ENCODE data around the gene NEDD8. TPM values are rescaled to one million over a fixed set of nuclear protein-coding genes. Genes with fewer than 3 reads are reported as not detected.

The NEDD8 gene
- 249 and 288 TPM in 2 replicates for total RNA-seq

DNA sequence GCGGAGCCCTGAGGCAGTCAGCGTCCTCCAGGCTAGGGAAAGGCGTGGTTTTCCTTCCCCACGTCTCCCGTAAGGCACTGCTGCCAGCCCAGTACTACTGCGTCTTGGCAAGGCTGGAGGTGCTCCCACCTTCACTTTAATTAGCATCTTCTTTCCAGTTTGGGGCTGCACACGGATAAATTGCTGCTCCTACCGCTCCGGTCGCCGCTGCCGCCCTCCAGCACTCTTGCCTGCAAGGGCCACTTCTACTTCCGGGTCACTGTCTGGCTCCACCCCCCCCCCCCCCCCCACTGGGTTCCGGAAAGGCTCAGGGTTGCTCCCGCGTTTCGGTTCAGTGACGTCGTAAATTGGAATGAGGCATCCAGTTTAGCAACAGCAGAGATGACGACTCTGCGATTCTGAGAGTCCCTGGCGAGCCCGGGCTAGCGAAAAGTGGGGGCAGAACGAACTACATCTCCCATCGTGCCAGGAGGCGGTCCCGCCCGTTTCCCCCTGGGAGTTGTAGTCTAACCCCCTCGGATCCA, at the start of gene NEDD8:
Gene NEDD8, minus strand, starts transcription at position 247 of the 524 bp plus-strand sequence. Its CDS starts 100 bp downstream, at position 147.

GRCh38 chr14:24271134-24271833, 39.1 kb upstream of the NEDD8 start, which contains the start of gene RABGGTA:
Gene RABGGTA, minus strand, starts transcription at chr14:24271597. Its CDS starts 482 bp downstream, at chr14:24271115.

DNA sequence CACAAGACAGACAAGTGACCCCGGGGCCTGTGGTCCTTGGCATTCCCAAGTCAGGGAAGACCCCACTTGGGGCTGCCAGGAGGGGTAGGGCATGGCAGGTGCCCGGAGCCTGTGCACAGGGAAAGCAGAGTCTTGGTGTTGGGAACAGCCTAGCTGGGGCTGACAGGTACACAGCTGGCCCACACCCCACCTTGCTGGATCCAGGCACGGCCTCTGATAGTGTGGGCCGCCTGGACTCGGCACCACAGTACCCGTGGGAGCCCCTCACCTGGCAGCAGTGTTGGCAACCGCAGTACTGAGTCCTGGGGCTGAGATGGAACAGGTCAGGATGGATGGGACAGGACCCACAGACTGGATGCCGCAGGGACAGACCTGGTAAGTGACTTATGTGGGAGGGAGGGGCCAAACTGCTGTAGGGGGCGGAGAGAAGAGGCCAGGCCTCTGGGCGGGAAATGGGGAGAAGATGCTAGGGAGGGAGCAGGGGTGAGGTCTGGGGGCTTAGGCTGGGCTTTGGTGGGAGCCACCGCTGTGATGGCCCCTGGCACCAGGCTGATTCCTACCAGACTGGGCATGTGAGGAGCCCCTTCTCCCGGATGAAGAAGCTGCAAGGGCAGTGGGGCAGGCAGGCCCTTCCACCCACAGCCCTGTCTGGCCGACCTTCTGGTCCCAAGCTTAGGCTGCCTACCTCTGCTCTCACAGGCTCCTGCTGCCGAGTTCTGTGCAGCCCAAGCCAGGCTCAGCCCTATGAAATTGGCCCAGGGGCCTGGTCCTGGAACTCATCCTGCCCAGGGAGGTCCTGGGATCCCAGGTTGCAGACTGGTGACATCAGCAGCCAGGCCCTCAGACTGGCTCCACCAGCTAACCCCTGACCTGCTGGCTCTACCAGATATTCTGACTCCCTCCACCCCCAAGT, 30.9 kb upstream of the NEDD8 start, which contains the start of gene TGM1:
Gene TGM1, minus strand, starts transcription at position 357 of the 913 bp plus-strand sequence. CDS start 825 bp downstream, outside the sequence.

DNA sequence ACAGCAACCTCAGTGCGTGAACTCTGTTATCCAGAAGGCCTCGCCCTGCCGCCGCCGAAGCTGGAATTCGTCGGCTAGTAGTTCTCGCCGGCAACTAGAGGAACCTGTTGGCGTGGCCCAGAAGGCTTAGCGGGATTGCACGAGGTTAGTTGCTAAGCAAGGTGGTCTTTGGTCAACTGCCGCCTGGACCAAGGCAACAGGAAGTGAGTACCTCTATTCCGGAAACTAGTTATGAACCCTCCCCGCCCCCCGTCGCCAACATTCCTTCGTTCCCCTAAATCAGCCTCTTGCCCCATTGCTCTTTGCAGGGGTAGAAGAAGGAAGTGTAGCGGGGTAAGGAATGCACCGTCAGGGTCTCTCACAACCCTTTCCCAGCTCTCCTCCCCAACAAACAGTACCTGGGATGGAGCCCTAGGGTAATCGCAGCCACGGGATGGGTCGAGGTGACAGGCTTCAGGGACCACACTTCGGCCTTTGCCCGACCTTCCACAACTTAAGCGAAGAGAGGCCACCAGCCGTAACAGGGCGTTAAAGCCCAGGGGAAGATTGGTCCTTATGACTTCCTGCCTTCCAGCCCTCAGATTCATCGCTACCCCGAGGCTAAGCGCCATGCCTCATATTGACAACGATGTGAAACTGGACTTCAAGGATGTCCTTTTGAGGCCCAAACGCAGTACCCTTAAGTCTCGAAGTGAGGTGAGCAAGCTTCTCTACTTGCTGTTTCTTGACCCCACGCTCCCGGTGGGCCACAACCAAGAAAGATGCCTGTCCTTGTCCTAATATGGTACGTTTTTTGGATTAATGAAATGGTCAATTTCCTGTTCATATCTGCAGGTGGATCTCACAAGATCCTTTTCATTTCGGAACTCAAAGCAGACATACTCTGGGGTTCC, 724 bp upstream of the NEDD8 start, which contains the start of gene GMPR2:
Gene GMPR2, plus strand, starts transcription at position 285 of the 893 bp plus-strand sequence. Its CDS starts 325 bp downstream, at position 610.

GRCh38 chr14:24215495-24216344, 16.4 kb downstream of the NEDD8 start, which contains the start of gene MDP1:
Gene MDP1, minus strand, starts transcription at chr14:24216066. Its CDS starts 111 bp downstream, at chr14:24215955.

GRCh38 chr14:24212924-24213865, 19.0 kb downstream of the NEDD8 start, which contains the start of gene CHMP4A:
Gene CHMP4A, minus strand, starts transcription at chr14:24213488. Its CDS starts 49 bp downstream, at chr14:24213439.

GRCh38 chr14:24195186-24196070, 36.7 kb downstream of the NEDD8 start, which contains the start of gene TM9SF1:
Gene TM9SF1, minus strand, starts transcription at chr14:24195441. Its CDS starts 422 bp downstream, at chr14:24195019.

GRCh38 chr14:24188251-24189058, 43.7 kb downstream of the NEDD8 start, which contains the start of gene IPO4:
Gene IPO4, minus strand, starts transcription at chr14:24188816. Its CDS starts 29 bp downstream, at chr14:24188787.

GRCh38 chr14:24171422-24172260, 60.5 kb downstream of the NEDD8 start, which contains the start of gene REC8:
Gene REC8, plus strand, starts transcription at chr14:24172080. Its CDS starts 473 bp downstream, at chr14:24172553.

Other genes with a start within 250 kb of the NEDD8 start
- 15.7 and 18.7 TPM in 2 replicates for gene DHRS4L2, start 243.4 kb downstream of the NEDD8 start, total RNA-seq
- 0.08 TPM in 1 of 2 replicates, not detected in the other for gene CARMIL3, start 180.4 kb downstream of the NEDD8 start, total RNA-seq
- not detected in 2 replicates for gene CPNE6, start 160.8 kb downstream of the NEDD8 start, total RNA-seq
- gene PCK2, start 138.1 kb downstream of the NEDD8 start, total RNA-seq, result 40.7 and 91.5 TPM in 2 replicates
- gene DCAF11, start 117.6 kb downstream of the NEDD8 start, total RNA-seq, result 46.7 and 48.0 TPM in 2 replicates
- 1.2 and 2.2 TPM in 2 replicates for gene NRL, start 117.4 kb downstream of the NEDD8 start, total RNA-seq
- not detected in 2 replicates for gene FITM1, start 101.7 kb downstream of the NEDD8 start, total RNA-seq
- gene PSME1, start 96.2 kb downstream of the NEDD8 start, total RNA-seq, result 167 and 202 TPM in 2 replicates
- gene EMC9, start 90.8 kb downstream of the NEDD8 start, total RNA-seq, result 22.3 and 37.2 TPM in 2 replicates
- gene PSME2, start 85.8 kb downstream of the NEDD8 start, total RNA-seq, result 109 and 116 TPM in 2 replicates
- 24.4 and 30.7 TPM in 2 replicates for gene RNF31, start 84.9 kb downstream of the NEDD8 start, total RNA-seq
- 22.3 and 67.3 TPM in 2 replicates for gene IRF9, start 71.1 kb downstream of the NEDD8 start, total RNA-seq
- 6.1 and 6.7 TPM in 2 replicates for gene REC8, start 60.3 kb downstream of the NEDD8 start, total RNA-seq
- 42.4 and 82.5 TPM in 2 replicates for gene IPO4, start 43.6 kb downstream of the NEDD8 start, total RNA-seq
- gene TM9SF1, start 36.9 kb downstream of the NEDD8 start, total RNA-seq, result 45.7 and 48.7 TPM in 2 replicates
- gene TSSK4, start 26.7 kb downstream of the NEDD8 start, total RNA-seq, result 0.87 TPM in 1 of 2 replicates, not detected in the other
- gene CHMP4A, start 18.9 kb downstream of the NEDD8 start, total RNA-seq, result 50.4 and 54.0 TPM in 2 replicates
- 11.4 and 18.3 TPM in 2 replicates for gene MDP1, start 16.3 kb downstream of the NEDD8 start, total RNA-seq
- 72.9 and 86.9 TPM in 2 replicates for gene GMPR2, start 562 bp upstream of the NEDD8 start, total RNA-seq
- gene TINF2, start 10.3 kb upstream of the NEDD8 start, total RNA-seq, result 63.4 and 72.7 TPM in 2 replicates
- gene TGM1, start 30.8 kb upstream of the NEDD8 start, total RNA-seq, result 10.5 and 19.3 TPM in 2 replicates
- gene RABGGTA, start 39.2 kb upstream of the NEDD8 start, total RNA-seq, result 51.2 and 83.1 TPM in 2 replicates
- 39.3 and 76.7 TPM in 2 replicates for gene DHRS1, start 67.4 kb upstream of the NEDD8 start, total RNA-seq
- gene NOP9, start 67.5 kb upstream of the NEDD8 start, total RNA-seq, result 13.9 and 18.4 TPM in 2 replicates
- gene CIDEB, start 75.6 kb upstream of the NEDD8 start, total RNA-seq, result 3.2 and 4.1 TPM in 2 replicates
- gene LTB4R2, start 77.8 kb upstream of the NEDD8 start, total RNA-seq, result 37.0 and 42.9 TPM in 2 replicates
- 14.0 and 20.1 TPM in 2 replicates for gene LTB4R, start 79.1 kb upstream of the NEDD8 start, total RNA-seq
- gene ADCY4, start 102.7 kb upstream of the NEDD8 start, total RNA-seq, result 0.23 and 0.34 TPM in 2 replicates
- gene RIPK3, start 107.6 kb upstream of the NEDD8 start, total RNA-seq, result 5.4 and 8.0 TPM in 2 replicates
- gene NFATC4, start 135.8 kb upstream of the NEDD8 start, total RNA-seq, result 2.9 and 7.1 TPM in 2 replicates
- gene NYNRIN, start 166.6 kb upstream of the NEDD8 start, total RNA-seq, result 2.7 and 3.8 TPM in 2 replicates
- 0.11 and 0.31 TPM in 2 replicates for gene CBLN3, start 197.3 kb upstream of the NEDD8 start, total RNA-seq
- gene KHNYN, start 197.6 kb upstream of the NEDD8 start, total RNA-seq, result 48.7 and 55.9 TPM in 2 replicates
- 11.9 and 17.7 TPM in 2 replicates for gene SDR39U1, start 210.4 kb upstream of the NEDD8 start, total RNA-seq